ENCODE data around the gene ZNF486. TPM values are rescaled to one million over a fixed set of nuclear protein-coding genes. Genes with fewer than 3 reads are reported as not detected.
"Not testable (repeated sequence)": the region's sequence is repeated elsewhere in the genome, so short reads cannot be mapped to it uniquely, and the experiment has no call there.

The ZNF486 gene
- total and polyA plus RNA-seq, 4 donors, result 2.3 to 7.4 (median 4.1) TPM

DNA sequence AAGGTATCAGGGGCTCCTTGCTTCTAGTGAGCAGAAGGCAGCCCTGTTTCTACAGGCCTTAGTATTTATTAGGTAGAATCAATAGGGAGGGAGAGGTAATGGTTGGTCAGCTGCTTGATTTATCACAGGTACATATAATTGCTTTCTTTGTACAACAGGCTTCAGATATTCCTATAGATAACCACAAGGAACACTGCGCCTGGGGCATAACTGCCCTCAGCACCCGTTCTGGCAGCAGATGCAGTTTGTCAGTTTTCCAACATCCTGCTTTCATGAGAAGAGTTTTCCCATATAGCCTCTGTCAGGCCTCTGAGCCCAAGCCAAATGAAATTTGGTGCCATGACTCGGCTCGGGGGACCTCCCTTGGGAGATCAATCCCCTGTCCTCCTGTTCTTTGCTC is 12.4 kb upstream of the ZNF486 start:
- H3K9me3 ChIP-seq (ENCODE audit: control insufficient read depth, low read length), result no peaks in the 10 kb centered on the region
- DNase-seq, result no peak
- 55% methylated on average over 4 of the region's 4 CpGs for WGBS, 2 donors
- H3K36me3 ChIP-seq (ENCODE audit: control insufficient read depth in 1 of 2, insufficient read depth in 2 of 2, low read length in 1 of 2), result no peaks in the 10 kb centered on the region
- H3K27me3 ChIP-seq (ENCODE audit: control insufficient read depth in 1 of 2, insufficient read depth in 2 of 2, low read length in 1 of 2), result no peaks in the 10 kb centered on the region
- intact Hi-C loops (cut with DNase I), result no loop called here
- no peak overlapping the region for H3K4me3 ChIP-seq (ENCODE audit: low read length in 2 of 2)
- no peaks in the 10 kb centered on the region for H3K4me1 ChIP-seq (ENCODE audit: control insufficient read depth in 1 of 2, insufficient read depth in 2 of 2, low read length in 2 of 2)
- no peak overlapping the region for H3K27ac ChIP-seq (ENCODE audit: low read depth in 1 of 2, low read length in 2 of 2)
- ATAC-seq (ENCODE audit: low FRiP score), result no peak

DNA sequence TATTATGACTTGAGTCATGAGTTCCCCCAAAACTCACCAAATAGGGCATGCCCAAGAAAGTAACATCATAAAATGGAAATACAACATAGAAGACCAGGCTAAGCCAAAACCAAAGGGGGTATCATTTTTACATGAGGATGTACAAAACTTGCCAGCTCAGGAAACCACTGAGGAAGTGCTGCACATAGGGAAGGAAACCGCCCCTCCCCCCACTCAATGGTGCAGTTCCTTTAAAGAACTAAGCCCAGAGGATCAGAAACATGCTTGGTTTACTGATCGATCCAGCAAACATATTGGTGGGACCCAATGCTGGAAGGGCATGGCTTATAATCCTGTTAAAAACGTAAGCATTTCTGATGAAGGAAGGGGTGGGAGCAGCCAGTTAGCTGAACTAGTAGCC is 4.2 kb upstream of the ZNF486 start:
- Histone ChIP-seq H3K27me3 (ENCODE audit: control insufficient read depth in 1 of 2, insufficient read depth in 2 of 2, low read length in 1 of 2) (no peaks in the 10 kb centered on the region), H3K4me1 (ENCODE audit: control insufficient read depth in 1 of 2, insufficient read depth in 2 of 2, low read length in 2 of 2) (no peaks in the 10 kb centered on the region), H3K27ac (ENCODE audit: low read depth in 1 of 2, low read length in 2 of 2) (no peak overlapping the region), H3K4me3 (ENCODE audit: low read length in 2 of 2) (no peak overlapping the region), H3K9me3 (ENCODE audit: control insufficient read depth, low read length) (no peaks in the 10 kb centered on the region), H3K36me3 (ENCODE audit: control insufficient read depth in 1 of 2, insufficient read depth in 2 of 2, low read length in 1 of 2) (no peaks in the 10 kb centered on the region)
- no peak for ATAC-seq (ENCODE audit: low FRiP score)
- intact Hi-C loops (cut with DNase I), result no loop called here
- 88 to 91% methylated on average over 3 of the region's 3 CpGs for WGBS, 2 donors
- no peak for DNase-seq

DNA sequence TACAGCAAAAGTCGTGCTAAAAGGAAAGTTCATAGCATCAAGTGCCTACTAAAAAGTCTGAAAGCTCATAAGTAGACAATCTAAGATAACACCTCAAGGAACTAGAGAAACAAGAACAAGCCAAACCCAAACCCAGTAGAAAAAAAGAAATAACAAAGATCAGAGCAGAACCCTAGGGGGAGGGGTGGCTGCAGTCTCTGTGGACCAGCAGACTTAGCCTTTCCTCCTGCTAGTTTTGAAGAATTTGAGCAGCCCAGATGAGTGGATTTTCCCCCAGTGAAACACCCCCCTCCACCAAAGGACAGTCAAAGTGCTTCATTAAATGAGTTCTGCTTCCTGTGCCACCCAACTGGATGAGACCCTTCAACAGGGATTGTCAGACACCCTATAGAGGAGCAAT is 2.6 kb upstream of the ZNF486 start:
- H3K27ac ChIP-seq (ENCODE audit: low read depth in 1 of 2, low read length in 2 of 2), result no peak overlapping the region
- no peak overlapping the region for H3K4me3 ChIP-seq (ENCODE audit: low read length in 2 of 2)
- H3K36me3 ChIP-seq (ENCODE audit: control insufficient read depth in 1 of 2, insufficient read depth in 2 of 2, low read length in 1 of 2), result no peaks in the 10 kb centered on the region
- intact Hi-C loops (cut with DNase I), result no loop called here
- DNase-seq, result no peak
- H3K9me3 ChIP-seq (ENCODE audit: control insufficient read depth, low read length), result no peaks in the 10 kb centered on the region
- no peak for ATAC-seq (ENCODE audit: low FRiP score)
- no peaks in the 10 kb centered on the region for H3K27me3 ChIP-seq (ENCODE audit: control insufficient read depth in 1 of 2, insufficient read depth in 2 of 2, low read length in 1 of 2)
- H3K4me1 ChIP-seq (ENCODE audit: control insufficient read depth in 1 of 2, insufficient read depth in 2 of 2, low read length in 2 of 2), result no peaks in the 10 kb centered on the region
- 96 to 97% methylated on average over 1 of the region's 1 CpG for WGBS, 2 donors

DNA sequence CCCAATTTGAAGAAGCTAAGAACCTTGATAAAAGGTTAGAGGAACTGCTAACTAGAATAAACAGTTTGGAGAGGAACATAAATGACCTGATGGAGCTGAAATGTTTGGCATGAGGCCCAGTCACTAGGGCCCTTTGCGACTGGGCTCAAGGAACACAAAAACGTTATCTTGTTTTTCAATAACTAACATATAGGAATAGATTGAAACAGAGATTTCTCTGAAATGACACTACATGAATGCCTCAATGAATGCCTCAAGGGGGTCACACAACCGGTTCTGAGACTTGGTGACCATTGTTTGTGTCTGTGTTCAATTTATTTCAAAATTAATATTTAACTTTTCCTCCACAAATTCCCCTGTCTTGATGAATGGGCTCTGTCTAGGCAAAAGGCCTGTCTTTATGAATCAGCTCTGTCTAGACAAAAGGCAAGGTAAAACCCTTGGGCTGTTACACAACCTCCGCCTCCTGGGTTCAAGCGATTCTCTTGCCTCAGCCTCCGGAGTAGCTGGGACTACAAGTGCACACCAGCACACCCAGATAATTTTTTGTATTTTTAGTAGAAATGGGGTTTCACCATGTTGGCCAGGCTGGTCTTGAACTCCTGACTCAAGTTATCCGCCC is 932 bp upstream of the ZNF486 start:
- 67 to 69% methylated on average over 7 of the region's 7 CpGs for WGBS, 2 donors
- H3K9me3 ChIP-seq (ENCODE audit: control insufficient read depth, low read length), result no peaks in the 10 kb centered on the region
- no peaks in the 10 kb centered on the region for H3K36me3 ChIP-seq (ENCODE audit: control insufficient read depth in 1 of 2, insufficient read depth in 2 of 2, low read length in 1 of 2)
- no peak for ATAC-seq (ENCODE audit: low FRiP score)
- no peaks in the 10 kb centered on the region for H3K4me1 ChIP-seq (ENCODE audit: control insufficient read depth in 1 of 2, insufficient read depth in 2 of 2, low read length in 2 of 2)
- intact Hi-C loops (cut with DNase I), result loop anchor here in 1 of 2 donors (5.0 kb wide), 1 partner anchor 89 kb away; the partner anchor contains the start of gene ZNF90
- H3K27me3 ChIP-seq (ENCODE audit: control insufficient read depth in 1 of 2, insufficient read depth in 2 of 2, low read length in 1 of 2), result no peaks in the 10 kb centered on the region
- no peak overlapping the region for H3K4me3 ChIP-seq (ENCODE audit: low read length in 2 of 2)
- H3K27ac ChIP-seq (ENCODE audit: low read depth in 1 of 2, low read length in 2 of 2), result no peak overlapping the region
- DNase-seq, result no peak

GRCh38 chr19:20167651-20168122 is 673 bp downstream of the ZNF486 start:
- Histone ChIP-seq H3K27ac (ENCODE audit: low read depth in 1 of 2, low read length in 2 of 2) (peak overlapping the region in 1 of 2 donors; percentile 66), H3K9me3 (ENCODE audit: control insufficient read depth, low read length) (no peaks in the 10 kb centered on the region), H3K4me1 (ENCODE audit: control insufficient read depth in 1 of 2, insufficient read depth in 2 of 2, low read length in 2 of 2) (no peaks in the 10 kb centered on the region), H3K36me3 (ENCODE audit: control insufficient read depth in 1 of 2, insufficient read depth in 2 of 2, low read length in 1 of 2) (peaks cover 0 to 2% of the 10 kb centered on the region in 2 donors), H3K27me3 (ENCODE audit: control insufficient read depth in 1 of 2, insufficient read depth in 2 of 2, low read length in 1 of 2) (no peaks in the 10 kb centered on the region), H3K4me3 (ENCODE audit: low read length in 2 of 2) (peak overlapping the region; percentile 35 to 40)
- no peak for DNase-seq
- intact Hi-C loops (cut with DNase I), result loop anchor here in 1 of 2 donors (5.0 kb wide), 1 partner anchor 90 kb away; the partner anchor contains the start of gene ZNF90
- 6 to 7% methylated on average over 22 of the region's 22 CpGs for WGBS, 2 donors
- ATAC-seq (ENCODE audit: low FRiP score), result no peak

GRCh38 chr19:20171285-20171684 is 4.3 kb downstream of the ZNF486 start:
- Histone ChIP-seq H3K4me1 (ENCODE audit: control insufficient read depth in 1 of 2, insufficient read depth in 2 of 2, low read length in 2 of 2) (no peaks in the 10 kb centered on the region), H3K9me3 (ENCODE audit: control insufficient read depth, low read length) (no peaks in the 10 kb centered on the region), H3K36me3 (ENCODE audit: control insufficient read depth in 1 of 2, insufficient read depth in 2 of 2, low read length in 1 of 2) (peaks cover 0 to 2% of the 10 kb centered on the region in 2 donors), H3K4me3 (ENCODE audit: low read length in 2 of 2) (no peak overlapping the region), H3K27ac (ENCODE audit: low read depth in 1 of 2, low read length in 2 of 2) (no peak overlapping the region), H3K27me3 (ENCODE audit: control insufficient read depth in 1 of 2, insufficient read depth in 2 of 2, low read length in 1 of 2) (no peaks in the 10 kb centered on the region)
- ATAC-seq (ENCODE audit: low FRiP score) (no peak), DNase-seq (no peak)
- WGBS, 2 donors, result 83 to 84% methylated on average over 3 of the region's 3 CpGs
- intact Hi-C loops (cut with DNase I), result no loop called here

DNA sequence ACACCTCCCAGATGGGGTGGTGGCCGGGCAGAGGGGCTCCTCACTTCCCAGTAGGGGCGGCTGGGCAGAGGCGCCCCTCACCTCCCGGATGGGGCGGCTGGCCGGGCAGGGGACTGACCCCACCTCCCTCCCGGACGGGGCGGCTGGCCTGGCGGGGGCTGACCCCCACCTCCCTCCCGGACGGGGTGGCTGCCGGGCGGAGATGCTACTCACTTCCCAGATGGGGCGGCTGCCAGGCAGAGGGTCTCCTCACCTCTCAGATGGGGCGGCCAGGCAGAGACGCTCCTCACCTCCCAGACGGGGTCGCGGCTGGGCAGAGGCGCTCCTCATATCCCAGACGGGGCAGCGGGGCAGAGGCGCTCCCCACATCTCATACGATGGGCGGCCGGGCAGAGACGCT is 8.8 kb downstream of the ZNF486 start:
- DNase-seq; H3K4me1 ChIP-seq (ENCODE audit: control insufficient read depth in 1 of 2, insufficient read depth in 2 of 2, low read length in 2 of 2); H3K27me3 ChIP-seq (ENCODE audit: control insufficient read depth in 1 of 2, insufficient read depth in 2 of 2, low read length in 1 of 2); ATAC-seq (ENCODE audit: low FRiP score); intact Hi-C loops (cut with DNase I); H3K27ac ChIP-seq (ENCODE audit: low read depth in 1 of 2, low read length in 2 of 2); H3K9me3 ChIP-seq (ENCODE audit: control insufficient read depth, low read length); H3K4me3 ChIP-seq (ENCODE audit: low read length in 2 of 2); H3K36me3 ChIP-seq (ENCODE audit: control insufficient read depth in 1 of 2, insufficient read depth in 2 of 2, low read length in 1 of 2): not testable (repeated sequence)
- 97% methylated on average over 22 to 28 of the region's 28 CpGs for WGBS, 2 donors

DNA sequence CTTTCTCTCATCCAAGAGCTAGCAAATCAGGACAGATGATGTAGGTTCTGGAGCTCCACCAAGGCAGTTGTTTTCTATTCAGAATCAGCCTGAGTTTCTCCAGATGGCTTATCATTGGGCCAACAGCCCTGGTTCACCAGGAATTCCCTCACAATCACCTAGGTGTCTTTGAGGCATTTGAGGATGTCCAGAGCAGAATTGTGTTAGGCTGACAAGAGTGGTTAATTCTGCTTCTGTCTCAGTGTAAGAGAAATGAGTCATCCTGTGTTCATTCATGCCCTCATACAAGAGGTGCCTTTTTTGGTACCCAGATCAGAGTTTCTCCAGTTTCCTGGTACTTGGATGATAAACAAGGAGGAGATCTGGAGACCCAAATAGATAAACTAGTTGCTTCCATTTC is 12.9 kb downstream of the ZNF486 start:
- H3K9me3 ChIP-seq (ENCODE audit: control insufficient read depth, low read length); DNase-seq; H3K4me1 ChIP-seq (ENCODE audit: control insufficient read depth in 1 of 2, insufficient read depth in 2 of 2, low read length in 2 of 2); ATAC-seq (ENCODE audit: low FRiP score); H3K36me3 ChIP-seq (ENCODE audit: control insufficient read depth in 1 of 2, insufficient read depth in 2 of 2, low read length in 1 of 2); H3K4me3 ChIP-seq (ENCODE audit: low read length in 2 of 2); H3K27me3 ChIP-seq (ENCODE audit: control insufficient read depth in 1 of 2, insufficient read depth in 2 of 2, low read length in 1 of 2); H3K27ac ChIP-seq (ENCODE audit: low read depth in 1 of 2, low read length in 2 of 2); intact Hi-C loops (cut with DNase I): not testable (repeated sequence)

DNA sequence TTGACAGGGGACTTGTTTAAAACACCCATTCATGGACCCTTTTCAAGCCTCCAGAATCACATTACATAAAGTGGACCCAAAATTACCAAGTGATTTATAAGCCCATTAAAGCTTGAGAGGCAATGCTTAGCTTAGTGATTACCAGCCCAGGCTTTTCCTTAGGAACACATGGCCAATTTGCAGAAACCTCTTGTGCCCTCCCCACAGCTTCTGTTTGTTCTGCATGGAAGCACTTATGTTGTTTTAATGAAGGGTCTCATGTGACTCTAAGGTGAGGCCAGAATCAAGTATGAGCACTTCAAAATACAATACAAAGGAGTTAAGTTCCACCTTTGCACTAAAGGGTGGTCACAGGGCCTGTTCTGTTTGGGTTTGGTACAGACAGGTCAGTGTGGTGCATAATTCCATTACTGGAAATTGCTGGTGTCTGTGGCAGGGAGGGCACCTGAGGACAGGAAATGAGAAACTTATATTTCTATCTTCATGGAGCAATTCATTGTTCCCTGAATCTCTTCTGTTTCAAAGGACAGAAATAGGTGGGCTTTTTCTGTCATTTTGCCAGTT is 15.3 kb downstream of the ZNF486 start:
- DNase-seq (no peak), ATAC-seq (ENCODE audit: low FRiP score) (no peak)
- Histone ChIP-seq H3K36me3 (ENCODE audit: control insufficient read depth in 1 of 2, insufficient read depth in 2 of 2, low read length in 1 of 2) (no peaks in the 10 kb centered on the region), H3K9me3 (ENCODE audit: control insufficient read depth, low read length) (no peaks in the 10 kb centered on the region), H3K27me3 (ENCODE audit: control insufficient read depth in 1 of 2, insufficient read depth in 2 of 2, low read length in 1 of 2) (no peaks in the 10 kb centered on the region), H3K4me3 (ENCODE audit: low read length in 2 of 2) (no peak overlapping the region), H3K27ac (ENCODE audit: low read depth in 1 of 2, low read length in 2 of 2) (no peak overlapping the region), H3K4me1 (ENCODE audit: control insufficient read depth in 1 of 2, insufficient read depth in 2 of 2, low read length in 2 of 2) (no peaks in the 10 kb centered on the region)
- intact Hi-C loops (cut with DNase I), result no loop called here

Data from aorta (tissue), 5 donors.